PC-9 (cell line): Measurements from ENCODE around the gene PAFAH1B1. TPM values are rescaled to one million over a fixed set of nuclear protein-coding genes. Genes with fewer than 3 reads are reported as not detected.
"Not testable (repeated sequence)": the region's sequence is repeated elsewhere in the genome, so short reads cannot be mapped to it uniquely, and the experiment has no call there.

Experiments
- BruUV-seq: library from RNA; stranded (reverse); fragments of 400-500 nt; replicated peaks from 2 replicates; lab custom pipeline; 2021; lab: Mats Ljungman, UMichigan
- CTCF ChIA-PET: fragments of 300-600 bp; sonication (Branson Sonifier 250); formaldehyde crosslinking; loops from one replicate; lab custom pipeline; 2022; ENCODE audit warnings: antibody characterized with exemption; lab: Charles Lee
- POLR2A ChIA-PET: fragments of 300-600 bp; sonication (Branson Sonifier 250); formaldehyde crosslinking; loops from one replicate; lab custom pipeline; 2022; ENCODE audit warnings: antibody characterized with exemption; ENCODE audit not compliant: unreplicated experiment; lab: Charles Lee
- DNase-seq, 2 experiments: peaks; one replicate each; pipeline versions ENCODE4 v3.0.0 to v3.0.0-alpha.2; 2015 to 2022; ENCODE audit warnings: mixed read lengths in 1 of 2
- H2AFZ ChIP-seq: fragments of 200-600 bp; sonication (generic); 2 replicates; pipeline ENCODE4 v1.8.1; 2017; ENCODE audit warnings: antibody characterized with exemption
- H3F3A ChIP-seq: fragments of 200-600 bp; sonication (generic); 2 replicates; pipeline ENCODE4 v1.8.1; 2017; ENCODE audit warnings: antibody characterized with exemption, mild to moderate bottlenecking, low read depth; ENCODE audit not compliant: insufficient read depth
- H3K27ac ChIP-seq: fragments of 200-600 bp; sonication (generic); 2 replicates; pipeline ENCODE4 v1.6.1; 2016; ENCODE audit warnings: mixed run types
- H3K27me3 ChIP-seq: fragments of 200-600 bp; sonication (generic); 2 replicates; pipeline ENCODE4 v1.6.1; 2016; ENCODE audit warnings: low read depth, mixed run types; ENCODE audit not compliant: insufficient read depth
- H3K36me3 ChIP-seq: fragments of 200-600 bp; sonication (generic); 2 replicates; pipeline ENCODE4 v1.6.1; 2016; ENCODE audit warnings: low read depth, mixed run types
- H3K4me1 ChIP-seq: fragments of 200-600 bp; sonication (generic); replicated peaks from 2 replicates; pipeline ENCODE4 v1.6.1; 2016; ENCODE audit warnings: mixed run types; ENCODE audit not compliant: insufficient read depth
- H3K4me2 ChIP-seq: fragments of 200-600 bp; sonication (generic); 2 replicates; pipeline ENCODE4 v1.6.1; 2017; ENCODE audit warnings: mixed run types
- H3K4me3 ChIP-seq: fragments of 200-600 bp; sonication (generic); 2 replicates; pipeline ENCODE4 v1.6.1; 2016; ENCODE audit warnings: mixed run types
- H3K79me2 ChIP-seq: fragments of 200-600 bp; sonication (generic); 2 replicates; pipeline ENCODE4 v1.6.1; 2017; ENCODE audit warnings: low read depth, mixed run types
- H3K9me2 ChIP-seq: fragments of 200-600 bp; sonication (generic); 2 replicates; pipeline ENCODE4 v1.8.1; 2017; ENCODE audit warnings: mild to moderate bottlenecking; ENCODE audit not compliant: insufficient read depth
- H3K9me3 ChIP-seq: fragments of 200-600 bp; sonication (generic); 2 replicates; pipeline ENCODE4 v1.8.1; 2016; ENCODE audit warnings: low read depth; ENCODE audit not compliant: insufficient read depth
- H4K20me1 ChIP-seq: fragments of 200-600 bp; sonication (generic); 2 replicates; pipeline ENCODE4 v1.8.1; 2017; ENCODE audit not compliant: insufficient read depth
- EZH2 ChIP-seq: fragments of 200-600 bp; sonication (generic); IDR thresholded peaks from 2 replicates; pipeline ENCODE4 v1.8.0; 2017; ENCODE audit warnings: antibody characterized with exemption, low read depth
- intact Hi-C: fragments of 100-400 bp; cut with micrococcal nuclease; formaldehyde crosslinking; loops from one replicate; pipeline ENCODE4 v1.10.0; 2022; ENCODE audit not compliant: unreplicated experiment
- total RNA-seq: library from RNA; stranded (reverse); gene quantifications from 2 replicates; pipeline ENCODE4 v1.2.3, GENCODE V29; 2021
- TF ChIP-seq, protein P1 (sequence below): fragments of 200-600 bp; sonication (generic); conservative IDR thresholded peaks from 2 replicates; pipeline ENCODE4 v1.6.1; 2017; ENCODE audit warnings: mixed run types, antibody characterized with exemption, mild to moderate bottlenecking, moderate library complexity

Gene PAFAH1B1
- total RNA-seq, 1 experiment from 2014 or later = 152 TPM

DNA sequence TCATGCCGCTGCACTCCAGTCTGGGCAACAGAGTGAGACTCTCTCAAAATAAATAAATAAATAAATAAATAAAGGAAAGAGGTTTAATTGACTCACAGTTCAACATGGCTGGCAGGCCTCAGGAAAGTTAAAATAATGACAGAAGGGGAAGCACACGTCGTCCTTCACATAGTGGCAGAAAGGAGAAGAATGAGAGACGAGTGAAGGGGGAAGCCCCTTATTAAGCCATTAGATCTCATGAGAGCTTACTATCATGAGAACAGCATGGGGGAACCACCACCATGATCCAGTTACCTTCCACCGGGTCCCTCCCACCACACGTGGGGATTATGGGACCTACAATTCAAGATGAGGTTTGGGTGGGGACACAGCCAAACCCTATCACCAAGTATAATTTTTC is 54.5 kb downstream of the PAFAH1B1 start:
- BruUV-seq = no TSS peak
- no peaks in the 10 kb centered on the region for H3K9me3 ChIP-seq
- H3K36me3 ChIP-seq = peaks cover 10% of the 10 kb centered on the region; the same call in 1 of the 2 replicates
- POLR2A ChIA-PET = no interaction called here
- intact Hi-C loops = no loop called here
- peaks cover 49% of the 10 kb centered on the region for H3K79me2 ChIP-seq
- H2AFZ ChIP-seq = no peak overlapping the region
- DNase-seq = no peak
- peaks cover 29% of the 10 kb centered on the region for H4K20me1 ChIP-seq
- peaks cover 49% of the 10 kb centered on the region for H3F3A ChIP-seq
- peaks cover 26% of the 10 kb centered on the region for H3K4me1 ChIP-seq
- no peaks in the 10 kb centered on the region for H3K27me3 ChIP-seq
- H3K4me2 ChIP-seq = no peak overlapping the region
- no peaks in the 10 kb centered on the region for H3K9me2 ChIP-seq
- TF ChIP-seq, protein P1, sequence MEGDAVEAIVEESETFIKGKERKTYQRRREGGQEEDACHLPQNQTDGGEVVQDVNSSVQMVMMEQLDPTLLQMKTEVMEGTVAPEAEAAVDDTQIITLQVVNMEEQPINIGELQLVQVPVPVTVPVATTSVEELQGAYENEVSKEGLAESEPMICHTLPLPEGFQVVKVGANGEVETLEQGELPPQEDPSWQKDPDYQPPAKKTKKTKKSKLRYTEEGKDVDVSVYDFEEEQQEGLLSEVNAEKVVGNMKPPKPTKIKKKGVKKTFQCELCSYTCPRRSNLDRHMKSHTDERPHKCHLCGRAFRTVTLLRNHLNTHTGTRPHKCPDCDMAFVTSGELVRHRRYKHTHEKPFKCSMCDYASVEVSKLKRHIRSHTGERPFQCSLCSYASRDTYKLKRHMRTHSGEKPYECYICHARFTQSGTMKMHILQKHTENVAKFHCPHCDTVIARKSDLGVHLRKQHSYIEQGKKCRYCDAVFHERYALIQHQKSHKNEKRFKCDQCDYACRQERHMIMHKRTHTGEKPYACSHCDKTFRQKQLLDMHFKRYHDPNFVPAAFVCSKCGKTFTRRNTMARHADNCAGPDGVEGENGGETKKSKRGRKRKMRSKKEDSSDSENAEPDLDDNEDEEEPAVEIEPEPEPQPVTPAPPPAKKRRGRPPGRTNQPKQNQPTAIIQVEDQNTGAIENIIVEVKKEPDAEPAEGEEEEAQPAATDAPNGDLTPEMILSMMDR = no peak
- no peak for TF ChIP-seq EZH2
- no peak overlapping the region; the same call in 1 of the 2 replicates for H3K27ac ChIP-seq
- CTCF ChIA-PET = interaction anchor here (0.6 kb wide), 1 partner anchor 10 kb away, joined by 3 read pairs; no protein-coding TSS in a partner anchor
- H3K4me3 ChIP-seq = no peak overlapping the region

DNA sequence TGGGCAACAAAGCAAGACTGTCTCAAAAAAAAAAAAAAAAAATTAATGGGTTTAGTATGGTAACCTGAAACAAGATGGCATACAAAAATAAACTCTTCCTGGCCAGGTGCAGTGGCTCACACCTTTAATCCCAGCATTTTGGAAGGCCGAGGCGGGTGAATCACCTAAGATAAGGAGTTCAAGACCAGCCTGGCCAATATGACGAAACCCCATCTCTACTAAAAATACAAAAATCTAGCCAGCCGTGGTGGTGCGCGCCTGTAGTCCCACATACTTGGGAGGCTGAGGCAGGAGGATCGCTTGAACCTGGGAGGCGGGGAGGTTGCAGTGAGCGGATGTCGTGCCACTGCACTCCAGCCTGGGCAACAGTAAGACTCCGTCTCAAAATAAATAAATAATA is 55.7 kb downstream of the PAFAH1B1 start:
- DNase-seq = no peak
- ChIA-PET POLR2A (no interaction called here), CTCF (no interaction called here)
- BruUV-seq = no TSS peak
- Histone ChIP-seq H3K36me3 (peaks cover 10% of the 10 kb centered on the region; the same call in 1 of the 2 replicates), H4K20me1 (peaks cover 35% of the 10 kb centered on the region), H3K79me2 (peaks cover 58% of the 10 kb centered on the region), H3K9me3 (no peaks in the 10 kb centered on the region), H3F3A (peaks cover 49% of the 10 kb centered on the region), H3K4me2 (no peak overlapping the region), H2AFZ (no peak overlapping the region), H3K27ac (peak overlapping the region; percentile 61; the same call in 1 of the 2 replicates), H3K4me3 (no peak overlapping the region), H3K4me1 (peaks cover 26% of the 10 kb centered on the region), H3K9me2 (no peaks in the 10 kb centered on the region), H3K27me3 (no peaks in the 10 kb centered on the region)
- no peak for TF ChIP-seq EZH2
- TF ChIP-seq, protein P1 = no peak
- intact Hi-C loops = no loop called here

DNA sequence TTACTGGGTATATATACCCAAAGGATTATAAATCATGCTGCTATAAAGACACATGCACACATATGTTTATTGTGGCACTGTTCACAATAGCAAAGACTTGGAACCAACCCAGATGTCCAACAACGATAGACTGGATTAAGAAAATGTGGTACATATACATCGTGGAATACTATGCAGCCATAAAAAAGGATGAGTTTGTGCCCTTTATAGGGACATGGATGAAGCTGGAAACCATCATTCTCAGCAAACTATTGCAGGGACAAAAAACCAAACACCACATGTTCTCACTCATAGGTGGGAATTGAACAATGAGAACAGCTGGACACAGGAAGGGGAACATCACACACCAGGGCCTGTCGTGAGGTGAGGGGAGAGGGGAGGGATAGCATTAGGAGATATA is 59.5 kb downstream of the PAFAH1B1 start:
- H3K27me3 ChIP-seq, H3K4me2 ChIP-seq, H2AFZ ChIP-seq, H3K27ac ChIP-seq, H3K36me3 ChIP-seq, H3K4me3 ChIP-seq, H3K9me2 ChIP-seq, DNase-seq, intact Hi-C loops, CTCF ChIA-PET, H3K9me3 ChIP-seq, POLR2A ChIA-PET, BruUV-seq: not testable (repeated sequence)
- peaks cover 64% of the 10 kb centered on the region for H4K20me1 ChIP-seq
- peaks cover 26% of the 10 kb centered on the region for H3K4me1 ChIP-seq
- peaks cover 41% of the 10 kb centered on the region for H3F3A ChIP-seq
- peaks cover 78% of the 10 kb centered on the region for H3K79me2 ChIP-seq

DNA sequence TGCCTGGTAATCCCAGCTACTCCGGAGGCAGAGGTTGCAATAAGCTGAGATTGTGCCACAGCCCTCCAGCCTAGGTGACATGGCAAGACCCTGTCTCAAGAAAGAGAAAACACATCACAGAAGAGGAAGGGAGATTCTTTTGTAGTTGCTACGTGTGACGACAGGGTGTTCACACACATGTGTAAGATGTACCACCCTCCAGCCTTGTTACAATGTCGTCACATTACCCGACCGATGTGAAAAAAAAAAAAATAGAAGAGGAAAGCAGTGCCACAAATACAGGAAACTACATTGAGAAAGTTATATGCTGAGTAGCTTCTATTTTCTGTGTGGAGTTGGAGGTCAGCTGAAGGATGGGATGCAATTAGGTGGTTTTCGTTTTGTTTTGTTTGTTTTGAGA is 62.1 kb downstream of the PAFAH1B1 start:
- intact Hi-C loops = no loop called here

More for the DNA sequence above, 62.1 kb downstream of the PAFAH1B1 start:
- no peaks in the 10 kb centered on the region for H3K9me2 ChIP-seq
- no peak overlapping the region for H3K27ac ChIP-seq
- no peak overlapping the region for H2AFZ ChIP-seq
- BruUV-seq = no TSS peak
- H3F3A ChIP-seq = peaks cover 28% of the 10 kb centered on the region
- H4K20me1 ChIP-seq = peaks cover 79% of the 10 kb centered on the region
- H3K27me3 ChIP-seq = no peaks in the 10 kb centered on the region
- CTCF ChIA-PET = no interaction called here
- H3K36me3 ChIP-seq = 0 out of 2 replicates have a peak, but pooled peaks cover 5% of the 10 kb centered on the region
- H3K4me1 ChIP-seq = peaks cover 8% of the 10 kb centered on the region
- no peak overlapping the region for H3K4me3 ChIP-seq
- no peaks in the 10 kb centered on the region for H3K9me3 ChIP-seq
- POLR2A ChIA-PET = interaction anchor here (0.6 kb wide), 1 partner anchor 1545 kb away, joined by 3 read pairs; no protein-coding TSS in a partner anchor
- no peak for DNase-seq
- TF ChIP-seq EZH2 = no peak
- TF ChIP-seq, protein P1 = no peak
- H3K79me2 ChIP-seq = peaks cover 85% of the 10 kb centered on the region
- H3K4me2 ChIP-seq = no peak overlapping the region
